Stimulated activated CD8-positive, alpha-beta memory T cell treated with anti-CD3 and anti-CD28 coated beads, Interleukin-7, amount 100 ng/mL, for 4 hours (primary cell): ENCODE data around the gene PEX7.
"Not testable (repeated sequence)": the region's sequence is repeated elsewhere in the genome, so short reads cannot be mapped to it uniquely, and the experiment has no call there.

Source experiments
- DNase-seq, 2 donors: peaks; one replicate each; pipeline ENCODE4 v3.0.0-alpha.2; 2020; ENCODE audit warnings: low read depth in 2 of 2

PEX7 gene

DNA sequence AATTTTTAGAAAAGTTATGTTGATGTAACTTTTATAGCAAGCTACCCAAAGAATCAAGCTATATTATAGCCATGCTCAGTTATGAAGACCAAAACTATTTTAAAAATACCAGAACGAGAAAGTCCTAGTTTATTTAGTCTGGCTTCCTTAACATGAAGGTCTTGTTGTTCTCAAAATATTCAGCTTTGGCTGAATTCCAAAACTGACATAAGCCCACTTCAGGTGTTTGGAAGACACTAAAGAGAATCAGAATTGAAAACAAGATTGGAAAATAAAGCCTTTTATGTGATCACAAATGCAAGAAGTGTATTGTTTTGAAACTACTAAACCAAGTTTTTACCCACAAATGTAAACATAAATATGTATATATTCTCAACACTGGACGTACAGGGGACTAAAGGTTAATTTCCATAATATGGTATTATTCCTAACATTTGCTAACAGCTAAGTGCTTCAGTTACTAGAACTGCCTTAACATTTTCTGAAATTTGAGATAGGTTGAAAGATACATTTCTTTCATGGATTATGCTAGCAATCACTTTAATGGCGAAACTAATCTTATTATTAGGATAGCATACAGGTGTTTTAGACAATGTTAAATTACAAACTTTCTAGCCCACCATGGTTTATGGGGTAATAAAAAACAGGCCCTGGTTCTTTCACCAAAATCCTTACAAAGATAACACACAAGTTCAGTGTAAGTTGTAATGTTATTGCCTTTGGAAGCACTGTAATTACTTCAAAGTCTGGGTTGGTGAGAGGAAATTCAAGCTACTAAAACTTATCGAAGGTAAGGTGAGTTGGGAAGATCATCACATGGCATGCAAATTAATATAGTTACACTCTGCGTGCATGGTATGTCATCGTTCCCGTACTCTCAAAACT is 31.7 kb upstream of the PEX7 start:
- DNase-seq, result no peak

- DNase-seq, result peak in 1 of 2 donors; percentile 51
Observed at GRCh38 chr6:136791296-136792094, 30.9 kb upstream of the PEX7 start.

DNA sequence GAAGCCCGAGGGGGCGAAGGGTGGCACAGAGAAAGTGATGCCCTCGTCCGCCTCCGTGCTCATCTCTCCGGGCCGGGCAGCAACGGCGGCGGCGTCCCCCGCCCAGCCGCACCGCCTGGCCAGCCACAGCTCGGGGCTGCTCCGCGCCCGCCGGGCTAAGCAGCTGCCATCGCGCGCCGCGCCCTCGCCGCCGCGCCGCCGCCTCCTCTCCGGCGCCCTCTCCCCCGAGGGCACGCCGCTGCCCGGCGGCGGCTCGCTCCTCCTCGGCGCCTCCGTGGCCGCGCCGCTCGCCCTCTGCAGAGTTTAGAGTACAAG is 30.3 kb upstream of the PEX7 start:
- no peak for DNase-seq

DNA sequence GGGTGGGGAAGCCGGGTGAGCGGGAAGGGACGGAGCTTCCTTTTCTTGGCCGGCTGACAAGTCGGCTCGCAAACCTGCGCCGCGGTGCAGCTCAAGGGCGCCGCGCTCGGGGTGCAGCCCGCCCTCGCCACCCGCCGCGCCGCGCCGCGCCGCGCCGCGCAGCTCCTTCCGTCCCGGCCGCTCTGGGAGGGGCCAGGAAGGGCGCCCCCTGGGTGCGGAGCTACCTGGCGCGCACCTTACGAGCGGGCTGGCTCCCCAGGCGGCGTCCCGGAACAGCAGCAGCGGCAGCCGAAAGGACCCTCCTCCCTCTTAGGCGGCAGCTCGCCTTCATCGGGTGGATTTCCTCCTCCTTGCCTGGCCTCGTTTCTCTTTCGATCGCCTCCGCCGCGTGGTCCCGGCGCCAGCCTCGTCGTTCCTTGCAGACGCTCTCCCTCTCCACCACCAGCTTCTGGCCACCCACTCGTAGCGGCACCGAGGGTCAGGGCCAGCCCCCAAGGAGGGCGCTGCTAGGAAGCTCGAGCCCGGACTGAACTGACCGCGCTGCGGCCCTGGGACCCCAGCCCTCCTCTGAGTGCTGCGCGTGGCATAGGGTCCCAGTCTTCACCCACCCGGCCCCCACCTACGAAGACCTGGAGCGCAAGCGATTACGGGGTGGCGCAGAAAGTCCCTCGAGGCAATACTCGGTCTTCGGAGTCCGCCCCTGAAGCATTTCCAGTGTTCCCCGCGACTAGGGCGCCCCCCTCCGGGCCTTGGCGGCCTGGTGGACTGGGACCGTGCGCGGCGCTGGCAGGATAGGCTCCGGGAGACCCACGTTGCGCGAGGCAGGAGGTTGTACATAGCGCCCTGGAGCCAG is 29.8 kb upstream of the PEX7 start, which contains the start of gene MAP3K5:
TSS of gene MAP3K5 (minus strand) at position 68 of the 853 bp plus-strand sequence. CDS start 320 bp downstream, outside the sequence.
- DNase-seq, result peak; percentile 90

DNA sequence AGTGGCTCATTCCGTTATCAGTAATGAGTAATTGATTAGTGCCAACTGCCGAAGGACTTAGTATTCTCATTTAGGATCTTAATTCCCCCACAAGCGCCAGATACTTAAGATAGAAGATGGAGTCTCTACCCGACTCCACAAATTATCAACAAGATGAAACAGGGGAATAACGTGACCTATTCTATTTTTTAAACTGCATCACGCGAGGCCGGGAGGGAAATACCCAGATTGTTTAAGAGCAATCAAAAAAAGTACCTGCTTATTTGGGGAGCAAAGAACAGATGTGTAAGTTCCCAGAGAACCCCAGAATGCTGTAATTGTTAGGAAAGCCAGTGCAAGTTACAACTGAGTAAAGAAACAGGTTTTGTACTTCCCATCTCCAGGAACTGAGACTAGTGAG is 29.0 kb upstream of the PEX7 start:
- DNase-seq, result no peak

GRCh38 chr6:136795386-136795785 is 27.0 kb upstream of the PEX7 start:
- no peak for DNase-seq

DNA sequence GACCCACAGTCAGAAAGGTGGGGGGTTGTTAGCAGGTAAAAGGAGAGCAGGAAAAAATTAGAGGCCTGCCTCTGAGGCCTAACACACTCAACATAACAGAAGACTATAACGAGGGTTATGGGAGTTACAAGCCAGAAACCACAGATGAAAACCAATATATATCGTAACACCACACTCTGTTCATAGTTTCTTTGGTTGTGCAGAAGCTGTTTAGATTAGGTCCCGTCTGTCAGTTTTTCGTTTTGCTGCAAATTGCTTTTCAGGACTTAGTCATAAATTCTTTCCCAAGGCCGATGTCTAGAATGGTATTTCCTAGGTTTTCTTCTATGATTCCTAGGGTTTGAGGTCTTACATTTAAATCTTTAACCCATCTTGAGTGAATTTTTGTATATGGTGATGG is 26.4 kb upstream of the PEX7 start:
- no peak for DNase-seq

DNA sequence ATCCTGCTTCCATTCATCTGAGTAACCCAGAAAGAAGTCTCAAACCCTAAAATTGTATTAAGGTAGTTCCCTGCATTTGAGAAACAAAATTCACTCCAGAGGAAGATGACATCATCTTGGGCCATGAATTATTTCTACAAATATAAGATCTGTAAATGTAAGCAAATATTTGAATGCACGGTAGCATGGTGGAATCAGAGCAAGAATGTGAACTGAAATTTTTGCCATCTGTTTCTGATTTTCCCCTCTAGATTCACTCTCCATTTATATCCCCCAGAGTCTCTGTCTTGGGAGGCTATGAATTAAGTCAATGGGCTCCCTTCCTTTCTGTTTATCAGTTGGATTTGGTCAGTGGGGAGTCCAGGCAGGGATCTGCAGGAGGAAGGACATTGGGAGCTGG is 24.3 kb upstream of the PEX7 start:
- DNase-seq, result no peak

GRCh38 chr6:136801581-136801980 is 20.8 kb upstream of the PEX7 start:
- no peak for DNase-seq

DNA sequence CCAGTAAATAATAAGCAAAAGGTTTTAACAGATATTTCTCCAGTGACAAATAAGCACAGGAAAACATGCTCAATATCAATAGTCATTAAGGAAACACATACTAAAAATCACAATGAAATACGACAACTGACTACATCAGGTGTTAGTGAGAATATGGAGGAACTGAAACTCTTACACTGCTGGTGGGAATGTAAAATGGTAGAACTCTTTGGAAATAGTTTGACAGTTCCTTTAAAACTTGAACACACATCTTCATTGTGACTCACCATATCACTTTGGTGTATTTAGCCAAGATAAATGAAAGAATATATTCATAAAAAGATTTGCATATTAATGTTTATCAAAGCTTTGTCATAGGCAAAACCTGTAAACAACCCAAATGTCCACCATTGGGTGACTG is 18.8 kb upstream of the PEX7 start:
- no peak for DNase-seq

DNA sequence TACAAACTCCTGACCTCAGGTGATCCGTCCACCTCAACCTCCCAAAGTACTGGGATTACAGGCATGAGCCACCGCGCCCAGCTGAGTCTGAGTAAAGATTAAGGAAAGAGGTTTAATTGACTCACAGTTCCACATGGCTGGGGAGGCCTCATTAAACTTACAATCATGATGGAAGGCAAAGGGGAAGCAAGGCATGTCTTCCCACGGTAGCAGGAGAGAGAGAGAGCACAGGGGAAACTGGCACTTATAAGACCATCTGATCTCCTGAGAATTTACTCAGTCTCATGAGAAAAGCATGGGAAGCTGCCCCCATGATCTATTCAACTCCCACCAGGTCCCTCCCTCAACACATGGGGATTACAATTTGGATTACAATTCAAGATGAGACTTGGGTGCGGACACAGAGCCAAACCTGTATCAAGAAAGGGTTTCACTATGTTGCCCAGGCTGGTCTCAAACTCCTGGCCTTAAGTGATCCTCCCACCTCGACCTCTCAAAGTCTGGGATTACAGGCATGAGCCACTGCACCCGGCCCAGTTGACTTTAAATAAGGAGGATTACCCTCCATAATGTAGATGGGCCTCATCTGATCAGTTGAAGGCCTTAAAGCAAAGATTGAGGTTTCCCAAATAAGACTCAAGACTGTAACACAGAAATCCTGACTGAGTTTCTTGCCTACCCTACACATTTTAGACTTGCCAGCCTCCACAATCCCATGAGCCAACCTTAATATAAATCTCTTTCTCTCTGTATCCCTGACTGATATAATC is 13.1 kb upstream of the PEX7 start:
- no peak for DNase-seq

DNA sequence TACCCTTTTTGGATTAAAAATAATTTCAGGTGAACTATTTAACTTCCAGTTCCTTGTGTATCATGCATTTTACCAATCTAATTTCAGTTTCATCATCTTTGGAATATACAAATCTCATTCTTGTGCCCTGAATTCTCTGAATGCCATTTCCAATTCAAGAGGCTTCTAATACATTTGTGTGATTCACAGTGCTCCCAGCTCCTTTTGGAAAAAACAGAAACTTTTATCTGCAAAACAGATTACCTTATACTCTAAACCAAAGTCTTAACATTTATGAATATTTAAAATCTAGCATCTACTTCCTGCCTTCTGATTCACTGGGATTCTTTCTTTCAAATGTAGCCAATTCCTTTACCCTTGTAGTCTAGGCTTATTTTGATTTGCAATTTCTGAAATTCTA is 11.1 kb upstream of the PEX7 start:
- DNase-seq, result no peak

DNA sequence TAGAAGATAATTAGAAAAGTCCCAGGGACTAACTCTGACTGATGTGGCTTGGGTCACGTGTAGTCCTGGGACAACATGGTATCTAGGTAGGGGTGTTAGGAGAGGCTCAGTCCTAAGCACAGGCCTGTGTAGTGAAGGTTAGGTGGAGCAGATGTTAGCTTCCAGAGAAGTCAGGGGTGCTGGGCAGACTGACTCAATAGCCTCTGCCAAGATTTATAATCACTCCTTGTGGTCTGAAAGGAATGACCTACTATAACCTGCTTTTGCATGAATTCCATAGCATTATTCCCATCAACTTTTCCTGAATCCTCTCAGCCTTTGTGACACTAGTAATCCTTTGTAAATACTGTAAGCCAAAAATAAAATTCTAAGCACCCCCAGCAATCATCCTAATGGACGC is 10.2 kb upstream of the PEX7 start:
- no peak for DNase-seq

- DNase-seq, result not testable (repeated sequence)
Observed at GRCh38 chr6:136815608-136816007, 6.8 kb upstream of the PEX7 start.

GRCh38 chr6:136816656-136817055 is 5.7 kb upstream of the PEX7 start:
- no peak for DNase-seq

DNA sequence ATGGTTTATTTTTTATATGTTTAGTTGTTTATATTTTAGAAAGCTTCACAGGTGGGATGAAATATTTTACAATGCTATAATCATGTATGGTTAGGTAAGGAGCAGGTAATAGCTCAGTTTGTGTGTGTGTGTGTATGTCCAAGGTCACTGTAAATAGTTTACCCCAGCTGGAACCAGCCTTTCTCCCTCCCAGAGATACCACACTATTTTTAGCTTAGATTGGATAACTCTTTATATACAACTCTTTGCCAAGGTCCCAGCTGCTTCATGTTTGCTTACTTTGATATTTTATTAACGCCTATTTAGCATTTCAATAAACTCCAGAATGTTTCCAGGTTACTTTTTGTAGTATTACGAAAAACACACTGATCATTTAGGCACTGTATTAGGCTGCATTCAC is 1.8 kb upstream of the PEX7 start:
- no peak for DNase-seq

DNA sequence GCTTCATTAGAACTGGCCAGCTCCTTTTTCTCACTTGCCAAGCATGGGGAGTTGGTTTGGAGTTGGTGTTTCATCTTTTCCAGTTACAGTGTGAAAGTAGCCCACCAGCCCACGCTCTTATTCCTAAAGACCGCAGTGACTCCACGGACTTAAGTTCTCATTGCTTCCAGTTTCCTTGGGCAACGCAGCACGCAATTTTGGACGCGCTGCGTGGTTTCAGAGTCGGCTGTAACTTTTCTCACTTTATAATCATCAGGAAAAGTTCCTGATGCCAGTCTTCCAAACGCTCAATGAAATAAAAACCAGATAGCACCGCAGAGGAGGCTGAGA is 381 bp upstream of the PEX7 start:
- DNase-seq, result peak in 1 of 2 donors; percentile 2

DNA sequence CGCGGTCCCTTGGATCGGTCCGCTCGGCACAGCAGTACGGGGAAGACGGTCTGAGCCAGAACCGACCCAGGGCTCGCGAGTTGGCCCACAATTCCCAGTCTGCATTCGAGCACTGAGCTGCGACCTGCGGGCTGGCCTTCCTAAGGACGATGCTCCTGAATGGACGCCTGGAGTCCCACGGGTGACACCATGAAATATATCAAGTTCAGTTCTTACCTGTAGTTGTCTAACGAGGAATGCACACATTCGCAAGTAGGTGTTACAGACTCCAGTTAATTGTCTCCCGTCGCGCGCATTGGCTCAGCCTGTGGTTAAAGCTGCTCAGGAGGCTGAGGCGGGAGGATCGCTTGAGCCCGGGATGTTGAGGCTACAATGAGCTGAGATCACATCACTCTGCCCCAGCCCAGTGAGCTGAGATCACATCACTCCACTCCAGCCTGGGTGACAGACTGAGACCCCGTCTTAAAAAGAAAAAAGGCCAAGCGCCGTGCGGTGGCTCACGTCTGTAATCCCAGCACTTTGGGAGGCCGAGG is 802 bp downstream of the PEX7 start:
- DNase-seq, result no peak

DNA sequence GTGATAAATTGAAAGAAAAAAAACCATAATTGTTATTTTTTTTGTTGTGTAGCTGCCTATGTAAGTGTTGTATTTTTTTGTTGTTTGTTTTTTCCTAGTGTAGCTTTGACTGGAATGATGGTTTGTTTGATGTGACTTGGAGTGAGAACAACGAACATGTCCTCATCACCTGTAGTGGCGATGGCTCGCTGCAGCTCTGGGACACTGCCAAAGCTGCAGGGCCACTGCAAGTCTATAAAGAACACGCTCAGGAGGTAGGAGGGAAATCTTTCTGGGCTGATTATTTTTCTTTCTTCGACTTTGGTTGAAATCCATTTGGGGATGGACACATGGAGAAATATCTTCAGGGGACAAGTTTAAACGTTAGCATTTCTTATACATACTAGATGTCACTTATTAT is 3.8 kb downstream of the PEX7 start:
- no peak for DNase-seq

- no peak for DNase-seq
Observed at GRCh38 chr6:136831873-136832562, 9.6 kb downstream of the PEX7 start.
